ENCODE data around the gene HERPUD2.
"Not testable (repeated sequence)": the region's sequence is repeated elsewhere in the genome, so short reads cannot be mapped to it uniquely, and the experiment has no call there.

GRCh38 chr7:35690614-35691013 is 4.3 kb downstream of the HERPUD2 start:
- not testable (repeated sequence) for TF ChIP-seq EZH2 (IDR thresholded peaks at IDR 0.05; ENCODE audit: insufficient read depth, poor library complexity, severe bottlenecking); EZH2phosphoT487 (IDR thresholded peaks at IDR 0.05; ENCODE audit: insufficient read depth, low read depth)
